NCI-H1048 (cell line): ENCODE measurements around the gene ZNRF1.

Experiments
- DNase-seq: peaks from one replicate; lab custom pipeline; 2025; lab: John Stamatoyannopoulos, UW

Gene ZNRF1

DNA sequence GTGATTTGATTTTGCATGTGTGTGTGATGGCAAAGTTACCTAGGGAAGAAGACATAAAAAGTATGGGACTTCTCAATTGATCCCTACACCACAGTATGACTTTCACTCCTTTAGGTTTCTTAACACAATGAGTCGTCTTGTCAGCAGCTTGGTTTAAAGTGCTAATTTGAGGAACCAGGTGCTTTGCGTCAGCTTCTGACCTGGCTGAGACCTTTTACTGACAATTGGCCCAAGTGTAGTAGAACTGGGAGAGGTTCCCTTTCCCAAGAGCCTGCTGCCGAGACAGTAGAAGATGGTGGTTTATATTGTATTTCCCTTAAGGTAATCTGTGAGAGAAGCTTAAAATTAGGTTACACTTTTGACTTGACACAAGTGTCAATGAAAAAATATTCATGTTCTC is 62.8 kb downstream of the ZNRF1 start:
- no peak for DNase-seq

DNA sequence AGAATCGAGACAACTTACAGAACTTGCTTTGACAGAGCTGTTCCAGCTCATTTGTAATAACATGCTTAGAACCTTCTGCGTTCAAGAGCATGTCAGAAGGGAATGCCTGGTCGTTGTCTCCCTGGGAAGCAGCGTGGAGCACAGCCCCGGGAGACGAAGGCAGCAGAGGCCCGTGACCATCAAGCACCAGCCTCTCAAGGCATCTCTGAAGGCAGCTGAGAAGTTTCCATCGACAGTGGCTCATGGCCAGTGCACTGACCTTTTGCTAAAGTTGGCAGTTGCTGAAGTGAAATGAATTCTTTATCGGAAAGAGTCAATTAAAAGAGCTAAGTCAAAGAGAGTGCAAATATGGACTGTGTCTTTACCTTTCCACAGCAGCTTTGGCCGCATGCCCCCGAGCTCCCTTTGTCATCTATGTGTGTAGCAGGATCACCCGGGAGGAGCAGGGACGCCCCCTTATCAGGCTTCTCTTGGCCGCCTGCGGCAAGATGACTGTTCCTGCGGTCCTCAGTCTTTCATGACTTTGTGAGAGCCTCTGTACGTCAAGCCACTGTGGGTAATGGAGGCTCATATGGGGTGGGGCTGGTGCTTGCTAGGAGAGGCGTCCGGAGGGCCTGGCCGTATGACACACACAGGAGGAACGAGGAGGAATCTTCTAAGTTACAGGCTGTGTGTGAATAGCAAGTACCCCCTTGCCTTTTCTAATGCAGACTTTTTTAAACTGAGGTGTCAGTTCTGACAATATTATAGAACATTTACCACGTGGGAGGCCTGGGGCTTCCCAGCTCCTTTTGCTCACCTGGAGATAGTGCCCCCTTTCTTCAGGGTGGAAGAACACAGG is 63.5 kb downstream of the ZNRF1 start:
- no peak for DNase-seq

DNA sequence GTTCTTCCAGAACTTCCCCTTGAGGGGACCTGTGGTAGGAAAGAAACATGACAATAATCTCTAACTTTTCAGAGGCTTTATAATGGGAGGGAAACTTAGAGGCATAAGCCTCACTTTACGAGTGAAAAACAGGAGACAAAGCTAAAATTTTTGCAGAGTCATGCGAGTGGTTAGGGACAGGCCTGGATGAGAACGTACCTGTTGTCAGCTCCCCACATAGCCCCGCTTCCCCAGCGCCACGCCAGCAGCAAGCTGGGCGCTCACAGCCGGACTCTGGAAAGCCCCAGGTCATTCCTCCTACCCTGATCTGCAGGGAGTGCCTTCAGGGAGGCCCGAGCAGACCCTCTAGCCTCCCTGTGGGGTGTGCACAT is 64.1 kb downstream of the ZNRF1 start:
- DNase-seq = no peak

DNA sequence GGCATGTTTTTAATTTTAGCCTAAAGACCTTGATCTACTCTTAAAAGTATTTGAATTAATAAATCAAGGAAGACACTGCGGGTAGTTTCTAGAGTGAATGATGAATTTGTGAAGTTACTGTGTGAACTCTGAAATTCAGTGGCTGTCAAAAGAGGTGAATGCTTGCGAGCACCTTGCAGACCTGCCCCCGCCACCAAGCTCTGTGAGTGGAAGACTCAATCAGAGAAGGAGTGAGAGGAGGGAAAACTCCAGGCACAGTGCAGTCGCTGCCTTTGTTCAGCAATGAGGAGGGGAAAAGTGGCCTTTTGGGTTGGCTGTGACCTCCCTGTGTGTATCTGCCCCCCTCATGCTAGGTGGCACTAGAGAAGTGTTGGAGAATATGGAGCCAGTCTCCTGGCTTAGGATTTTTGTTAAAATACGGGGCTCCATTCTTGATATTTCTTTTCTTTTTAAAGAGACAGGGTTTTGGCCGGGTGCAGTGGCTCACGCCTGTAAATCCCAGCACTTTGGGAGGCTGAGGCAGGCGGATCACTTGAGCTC is 64.8 kb downstream of the ZNRF1 start:
- no peak for DNase-seq

DNA sequence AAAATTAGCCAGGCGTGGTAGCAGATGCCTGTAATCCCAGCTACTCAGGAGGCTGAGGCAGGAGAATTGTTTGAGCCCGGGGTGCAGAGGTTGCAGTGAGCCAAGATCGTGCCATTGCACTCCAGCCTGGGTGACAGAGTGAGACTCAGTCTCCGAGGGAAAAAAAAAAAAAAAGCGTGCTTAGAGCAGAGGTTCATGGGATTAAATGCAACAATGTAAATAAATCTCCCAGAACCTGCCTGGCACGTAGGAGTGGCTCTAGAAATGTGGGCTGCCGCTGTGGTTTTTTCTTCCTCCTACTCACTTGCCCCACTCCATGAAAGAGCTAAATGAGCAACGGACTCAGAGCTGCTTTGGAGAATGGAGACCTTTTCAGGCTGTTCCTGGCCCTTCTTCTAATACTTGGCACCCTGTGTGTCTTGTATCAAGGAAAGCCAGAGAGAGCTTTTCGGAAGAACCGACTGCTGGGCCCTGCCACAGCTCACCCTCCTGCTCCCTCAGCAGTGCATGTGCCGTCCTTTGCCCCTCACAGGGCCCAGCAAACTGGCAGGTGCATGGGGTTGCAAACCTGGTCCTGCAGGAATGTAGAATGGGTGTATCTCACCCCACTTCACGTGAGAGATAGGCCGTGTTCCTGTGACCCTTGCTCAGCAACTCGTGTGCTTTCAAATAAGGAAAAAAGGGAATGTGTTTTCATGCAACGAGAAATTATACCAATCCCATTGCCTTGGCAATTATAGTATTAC is 65.8 kb downstream of the ZNRF1 start:
- DNase-seq = no peak

DNA sequence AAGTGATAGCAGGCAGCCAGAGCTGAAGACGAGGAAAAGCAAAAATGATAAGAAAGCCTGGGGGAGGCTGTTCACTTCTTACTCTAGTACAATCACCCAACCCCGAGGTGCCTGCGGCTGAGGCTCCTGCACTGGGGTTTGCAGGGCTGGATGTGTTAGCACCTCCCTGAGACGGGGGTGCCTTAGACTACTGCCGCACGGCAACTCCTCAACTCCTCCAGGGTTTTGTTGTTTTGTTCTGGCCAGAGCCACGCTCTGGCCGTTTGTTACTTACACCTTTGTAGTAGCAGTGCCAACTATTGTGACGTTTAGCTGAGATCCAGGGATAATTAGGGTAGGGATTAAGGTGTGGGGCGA is 66.3 kb downstream of the ZNRF1 start:
- DNase-seq = no peak

DNA sequence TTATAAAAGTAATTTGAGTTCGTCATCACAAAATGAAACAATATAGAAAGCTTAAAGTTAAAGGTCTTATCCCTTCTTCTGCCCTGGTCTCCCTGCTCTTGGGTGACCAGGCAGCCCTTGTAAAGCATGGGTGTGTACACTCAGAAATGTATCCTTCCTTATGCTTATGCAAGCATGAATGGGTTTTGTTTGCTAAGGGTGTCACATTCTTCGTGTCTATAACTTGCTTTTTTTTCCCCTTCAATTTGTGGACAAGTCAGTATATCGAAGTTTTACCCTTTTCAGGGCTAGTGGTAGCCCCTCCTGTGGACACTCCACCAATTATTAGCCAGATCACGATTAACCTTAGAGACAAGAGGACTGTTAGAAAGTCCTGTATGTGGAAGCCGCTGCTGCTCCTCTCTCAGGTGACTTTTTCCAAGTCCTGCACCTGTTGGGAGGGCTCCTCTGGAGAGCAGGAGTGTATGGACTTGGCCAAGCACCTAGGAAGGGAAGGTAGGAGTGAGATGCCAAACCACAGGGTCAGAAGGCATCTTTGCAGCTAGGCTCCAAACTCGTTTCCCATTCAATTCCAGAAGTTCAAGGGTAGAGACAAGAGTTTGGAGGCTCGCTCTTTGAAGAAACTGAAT is 66.8 kb downstream of the ZNRF1 start:
- DNase-seq = no peak

DNA sequence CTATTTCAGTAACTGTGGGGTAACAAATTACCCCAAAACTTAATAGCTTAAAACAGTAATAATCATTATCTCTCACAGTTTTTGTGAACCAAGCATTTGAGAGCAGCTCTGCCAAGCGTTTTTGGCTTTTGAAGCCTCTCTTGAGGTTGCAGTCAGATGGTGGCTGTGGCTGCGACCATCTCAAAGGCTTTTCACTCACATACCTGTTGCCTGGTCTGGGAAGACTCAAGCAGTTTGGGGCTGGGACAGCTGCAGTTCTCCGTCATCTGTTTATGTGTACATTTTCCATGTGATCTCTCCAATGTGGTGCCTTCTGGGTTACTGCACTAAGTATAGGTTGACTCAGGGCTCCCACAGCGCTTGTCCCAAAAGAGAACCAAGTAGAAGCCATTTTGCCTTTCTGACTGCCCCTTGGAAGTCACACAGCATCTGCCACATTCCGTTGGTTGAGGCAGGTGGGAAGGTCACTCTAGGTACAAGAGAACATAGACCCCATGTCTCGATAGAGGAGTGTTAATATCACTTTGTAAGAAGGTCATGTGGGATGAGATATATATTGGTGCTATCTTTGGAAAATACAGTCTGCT is 68.1 kb downstream of the ZNRF1 start:
- no peak for DNase-seq

DNA sequence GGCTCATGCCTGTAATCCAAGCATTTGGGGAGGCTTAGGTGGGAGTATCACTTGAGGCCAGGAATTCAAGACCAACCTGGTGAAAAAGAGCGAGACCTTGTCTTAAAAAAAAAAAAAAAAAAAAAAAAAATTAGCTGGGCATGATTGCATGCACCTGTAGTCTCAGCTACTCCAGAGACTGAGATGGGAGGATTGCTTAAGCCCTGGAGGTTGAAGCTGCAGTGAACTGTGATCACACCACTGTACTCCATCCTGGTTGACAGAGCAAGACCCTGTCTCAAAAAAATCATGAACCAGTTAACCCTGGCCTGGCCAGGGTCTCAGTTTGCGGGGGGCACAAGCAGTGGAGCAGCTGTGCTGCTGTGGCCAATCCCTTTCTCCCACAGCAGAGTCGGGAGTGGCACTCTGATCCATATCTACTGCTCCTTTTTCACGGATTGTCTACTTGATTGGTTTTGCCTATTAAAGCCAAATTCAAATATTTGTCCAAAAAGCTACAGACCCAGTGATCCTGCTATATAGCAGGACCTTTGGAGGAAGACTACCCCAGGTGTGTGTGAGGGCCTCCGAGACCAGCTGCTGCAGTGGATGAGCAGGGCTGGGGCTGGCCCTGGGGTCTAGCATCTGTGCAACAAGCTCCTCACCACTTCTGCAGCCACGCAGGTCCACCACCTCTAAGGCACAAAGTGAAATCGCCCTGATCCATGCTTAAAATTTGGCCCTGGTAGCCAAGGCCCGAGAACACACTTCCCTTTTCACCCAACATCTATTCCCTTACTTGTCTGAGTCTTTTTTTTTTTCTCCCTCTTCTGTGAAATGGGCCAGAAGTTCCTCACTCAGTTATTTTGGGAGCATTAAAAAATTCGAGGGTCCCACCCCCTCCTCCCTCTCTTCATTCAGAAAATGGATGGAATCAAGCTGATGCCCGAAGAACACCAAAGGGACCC is 69.5 kb downstream of the ZNRF1 start:
- no peak for DNase-seq

DNA sequence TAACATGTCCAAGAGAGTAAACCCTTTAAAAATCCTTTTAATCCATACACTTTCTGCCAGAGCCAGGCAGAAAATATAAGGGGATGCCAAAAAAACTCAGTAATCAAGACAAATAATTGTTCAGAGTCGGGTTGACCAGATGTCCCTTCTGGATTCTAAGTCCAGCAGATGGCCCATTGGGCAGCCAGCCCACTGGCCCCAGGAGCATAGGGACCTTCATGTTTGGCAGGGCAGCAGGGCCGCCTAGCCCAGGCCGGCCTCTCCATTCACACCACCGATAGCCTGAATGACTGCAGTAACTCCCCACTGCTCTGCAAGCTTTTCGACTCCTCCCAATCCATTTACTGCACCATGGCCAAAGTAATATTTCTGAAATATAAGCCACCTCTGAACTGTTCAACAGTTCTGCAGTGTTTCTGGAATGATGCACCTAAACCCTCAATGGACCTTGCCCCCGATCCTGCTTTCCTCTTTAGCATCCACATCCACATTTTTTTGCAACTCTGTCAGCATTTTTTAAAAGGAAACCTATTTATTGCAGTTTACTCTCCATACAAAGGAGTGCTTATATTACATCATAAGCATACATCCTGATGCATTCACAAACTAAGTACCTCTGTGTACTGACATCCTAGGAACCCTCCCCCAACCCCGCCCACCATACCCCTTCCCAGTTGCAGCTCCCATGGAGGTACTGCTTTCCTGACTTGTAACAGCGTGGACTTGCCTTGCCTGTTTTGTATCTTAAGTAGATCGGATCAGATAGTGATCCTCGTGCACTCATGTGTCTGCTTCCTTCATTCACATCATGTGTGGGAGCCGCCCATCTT is 71.4 kb downstream of the ZNRF1 start:
- DNase-seq = no peak

DNA sequence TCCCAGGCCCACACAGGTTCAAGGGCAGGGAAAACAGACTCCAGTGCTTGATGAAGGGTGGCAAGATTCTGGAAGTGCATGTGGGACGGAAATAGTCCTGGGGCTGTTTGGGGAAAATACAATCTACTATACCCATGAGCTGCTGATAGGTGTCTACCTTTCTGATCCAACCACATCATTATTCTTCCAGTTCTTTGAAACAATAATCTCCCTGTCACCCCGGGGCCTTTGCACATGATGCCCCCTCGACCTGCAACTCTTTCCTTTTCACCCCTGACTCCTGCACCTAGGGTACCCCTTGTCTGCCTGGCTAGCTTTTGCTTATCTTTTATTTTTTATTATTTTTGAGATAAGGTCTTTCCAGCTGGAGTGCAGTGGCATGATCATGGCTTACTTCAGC is 72.8 kb downstream of the ZNRF1 start:
- no peak for DNase-seq

DNA sequence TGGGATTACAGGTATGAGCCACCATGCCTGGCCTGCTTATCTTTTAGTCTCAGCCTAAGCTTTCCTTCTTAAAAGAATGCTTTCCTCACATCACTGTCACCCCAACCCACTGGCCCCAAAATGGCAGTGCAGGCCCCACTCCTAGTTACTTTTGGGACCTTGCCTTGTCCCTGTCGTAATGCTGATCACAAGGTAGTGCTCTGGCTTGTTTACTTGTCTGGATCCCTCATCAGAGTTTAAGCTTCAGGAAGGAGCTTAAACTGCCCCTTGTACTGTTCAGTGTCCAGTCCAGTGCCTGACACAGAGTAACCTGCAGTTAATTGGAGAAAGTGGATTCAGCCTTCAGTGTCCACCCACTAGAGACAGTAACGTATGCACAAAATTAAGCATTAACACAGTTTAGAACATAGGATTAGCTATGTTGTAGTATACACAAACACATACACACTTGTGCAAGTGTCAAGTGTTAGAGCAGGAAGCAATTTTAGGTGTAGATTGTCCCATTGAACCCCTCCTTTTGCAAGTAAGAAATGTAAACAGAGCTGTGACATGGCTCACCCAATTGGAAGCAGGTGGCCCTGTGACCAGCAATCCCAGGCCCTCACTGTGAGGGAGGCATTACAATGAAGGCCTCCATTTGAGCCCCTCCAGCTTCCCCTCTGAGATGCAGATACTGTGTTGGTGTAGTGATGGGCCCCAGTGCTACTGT is 73.6 kb downstream of the ZNRF1 start:
- no peak for DNase-seq

DNA sequence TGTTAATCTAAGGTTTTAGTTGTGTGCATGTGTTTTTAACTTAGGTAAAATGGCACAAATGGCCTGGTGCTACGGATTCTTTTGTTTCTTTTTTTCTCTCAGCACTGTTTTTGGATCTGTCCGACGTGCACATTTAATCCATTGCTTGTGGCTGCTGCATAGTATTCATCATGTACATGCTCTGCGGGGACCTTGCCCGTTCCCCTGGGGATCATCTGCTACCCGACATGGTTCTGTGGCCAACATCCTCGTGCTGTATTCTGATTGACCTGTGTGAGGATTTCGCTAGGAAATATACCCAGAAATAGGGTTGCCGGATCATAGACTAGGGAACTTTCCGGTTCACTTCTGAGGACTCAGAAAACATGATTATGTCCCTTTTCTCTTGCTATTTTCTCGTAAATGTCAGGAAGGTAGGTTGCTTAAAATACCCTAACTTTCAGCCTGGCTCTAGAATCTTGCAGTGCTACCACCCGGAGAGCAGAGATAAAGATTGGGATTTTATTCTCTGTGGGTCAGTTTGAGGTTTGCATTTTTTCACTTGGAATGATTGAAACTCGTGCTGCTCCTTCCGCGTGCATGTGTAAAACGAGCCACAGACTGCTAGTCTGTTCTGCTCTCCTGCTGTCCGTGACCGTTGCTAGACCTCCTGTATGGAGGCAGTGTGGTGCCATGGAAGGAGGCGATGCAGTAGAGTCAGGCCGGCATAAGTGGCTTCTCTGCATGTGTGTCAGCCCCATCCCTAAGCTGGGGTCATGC is 74.9 kb downstream of the ZNRF1 start:
- no peak for DNase-seq

DNA sequence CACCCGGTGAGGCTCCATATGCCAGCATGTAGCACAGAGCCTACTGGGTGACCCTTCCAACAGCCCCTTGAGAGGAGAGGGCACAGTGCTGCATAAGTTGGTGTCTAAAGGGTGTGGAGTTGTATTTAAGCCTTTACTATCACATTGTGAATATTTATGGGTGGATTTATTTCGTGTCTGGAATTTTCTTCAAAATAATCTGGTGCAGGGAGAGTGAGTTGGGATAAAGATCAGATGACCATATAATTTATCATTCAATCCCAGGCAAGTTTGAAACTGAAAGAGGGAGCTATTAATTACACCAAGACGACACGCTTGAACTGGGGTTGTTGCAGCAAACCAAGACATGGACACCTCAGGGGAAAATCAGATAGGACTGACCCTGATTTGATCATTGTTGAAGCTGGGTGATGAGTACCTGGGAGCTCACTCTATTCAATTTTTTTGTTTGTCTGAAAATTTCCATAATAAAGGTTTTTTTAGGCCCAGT is 75.5 kb downstream of the ZNRF1 start:
- no peak for DNase-seq

DNA sequence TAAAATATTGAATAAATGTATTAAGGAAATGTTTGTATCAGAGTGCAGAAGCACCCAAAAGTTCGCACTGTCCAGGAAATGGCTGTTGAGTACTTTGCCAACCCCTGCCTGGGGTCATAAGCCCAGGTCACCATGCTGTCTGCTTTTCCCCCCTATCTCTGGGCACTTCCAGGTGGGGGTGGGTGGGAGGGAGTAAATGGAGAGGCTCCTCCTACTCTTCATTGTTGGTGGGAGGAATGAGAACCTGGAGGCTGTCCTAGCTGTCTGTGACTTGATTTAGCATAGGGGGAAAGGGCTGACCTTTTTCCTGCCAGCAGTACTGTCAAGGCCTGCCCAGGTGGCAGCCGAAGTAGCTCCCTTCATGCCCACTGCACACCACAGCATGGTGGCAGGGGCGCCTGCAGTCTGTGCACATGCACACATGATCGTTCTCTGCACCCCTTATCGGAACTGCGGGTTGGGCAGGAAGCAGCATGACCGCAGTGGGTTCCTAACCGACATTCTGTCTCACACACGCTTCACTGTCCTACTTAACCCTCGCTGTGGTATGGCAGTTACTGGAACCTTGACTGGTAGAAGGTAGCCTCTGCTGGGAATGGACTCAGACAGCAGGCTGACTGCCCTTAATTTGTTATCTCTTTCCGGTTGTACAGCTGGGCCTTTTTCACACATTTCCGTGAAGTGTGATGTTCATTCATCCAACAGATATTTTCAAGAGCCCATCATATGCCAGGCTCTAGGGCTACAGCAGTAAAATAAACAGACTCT is 76.3 kb downstream of the ZNRF1 start:
- DNase-seq = no peak

DNA sequence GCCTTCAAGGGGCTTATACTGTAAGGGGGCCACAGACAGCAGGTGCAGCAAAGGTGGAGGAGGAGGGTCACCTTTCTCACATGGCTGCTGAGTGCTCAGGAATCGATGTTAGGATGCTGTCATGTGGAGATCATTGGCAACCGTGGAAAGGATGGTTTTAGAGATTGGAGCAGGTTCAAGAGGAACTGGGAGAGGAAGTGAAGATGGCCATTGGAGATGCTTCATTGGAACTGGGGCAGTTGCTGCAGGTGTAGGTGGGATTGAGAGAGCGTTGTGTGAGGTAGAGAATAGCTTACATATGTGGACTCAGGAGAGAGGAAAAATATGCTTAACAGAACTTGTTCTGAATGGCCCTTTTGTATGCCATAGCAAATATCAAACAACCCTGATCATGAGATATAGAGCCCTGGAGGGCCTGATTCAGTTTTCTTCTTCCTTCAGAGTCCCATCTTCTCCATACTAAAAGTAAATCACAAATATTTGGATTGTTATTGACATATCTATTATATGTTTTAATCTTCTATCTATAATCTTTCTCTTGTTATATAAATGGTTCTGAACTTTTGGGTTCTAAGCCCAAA is 77.0 kb downstream of the ZNRF1 start:
- DNase-seq = no peak

DNA sequence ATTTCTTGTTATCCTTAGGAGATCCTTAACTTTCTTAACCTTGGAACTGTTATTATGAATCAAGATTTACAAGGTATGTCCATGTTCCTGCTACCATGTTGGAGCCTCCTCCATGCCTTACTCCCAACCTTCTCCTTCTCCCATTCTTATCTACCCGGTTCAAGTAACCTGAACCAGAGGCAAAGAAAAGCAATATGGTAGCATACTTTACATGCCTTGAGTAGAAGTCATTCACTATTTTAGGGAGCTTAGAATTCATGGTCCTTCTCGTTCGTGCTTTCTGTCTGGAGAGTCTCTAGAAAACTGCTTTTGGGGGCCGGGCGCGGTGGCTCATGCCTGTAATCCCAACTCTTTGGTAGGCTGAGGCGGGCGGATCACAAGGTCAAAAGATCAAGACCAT is 80.1 kb downstream of the ZNRF1 start:
- DNase-seq = no peak
